Right lobe of liver (tissue), 4 donors: ENCODE data around the gene C1R.

Source experiments
- POLR2A ChIP-seq: fragments of 450-650 bp; IDR thresholded peaks from one replicate; pipeline ENCODE4 v1.6.1; 2017; ENCODE audit warnings: antibody characterized with exemption, mild to moderate bottlenecking
- TF ChIP-seq, protein P1 (sequence below), 4 donors: fragments of 200-600 bp in 3 of 4; fragments of 450-650 bp in 1 of 4; IDR thresholded peaks; one replicate each; pipeline versions ENCODE4 v1.5.1 to v1.8.0; 2016 to 2022; ENCODE audit warnings: antibody characterized with exemption in 4 of 4, mild to moderate bottlenecking in 2 of 4
- donor health status: DM: no; HTN: no; CAD: no.
- donor health status: DM: no; HTN: no; CAD: no.
- donor health status: DM: no; HTN: yes; CAD: no.

GRCh38 chr12:7069386-7069785 is 22.9 kb downstream of the C1R start:
- TF ChIP-seq, protein P1, sequence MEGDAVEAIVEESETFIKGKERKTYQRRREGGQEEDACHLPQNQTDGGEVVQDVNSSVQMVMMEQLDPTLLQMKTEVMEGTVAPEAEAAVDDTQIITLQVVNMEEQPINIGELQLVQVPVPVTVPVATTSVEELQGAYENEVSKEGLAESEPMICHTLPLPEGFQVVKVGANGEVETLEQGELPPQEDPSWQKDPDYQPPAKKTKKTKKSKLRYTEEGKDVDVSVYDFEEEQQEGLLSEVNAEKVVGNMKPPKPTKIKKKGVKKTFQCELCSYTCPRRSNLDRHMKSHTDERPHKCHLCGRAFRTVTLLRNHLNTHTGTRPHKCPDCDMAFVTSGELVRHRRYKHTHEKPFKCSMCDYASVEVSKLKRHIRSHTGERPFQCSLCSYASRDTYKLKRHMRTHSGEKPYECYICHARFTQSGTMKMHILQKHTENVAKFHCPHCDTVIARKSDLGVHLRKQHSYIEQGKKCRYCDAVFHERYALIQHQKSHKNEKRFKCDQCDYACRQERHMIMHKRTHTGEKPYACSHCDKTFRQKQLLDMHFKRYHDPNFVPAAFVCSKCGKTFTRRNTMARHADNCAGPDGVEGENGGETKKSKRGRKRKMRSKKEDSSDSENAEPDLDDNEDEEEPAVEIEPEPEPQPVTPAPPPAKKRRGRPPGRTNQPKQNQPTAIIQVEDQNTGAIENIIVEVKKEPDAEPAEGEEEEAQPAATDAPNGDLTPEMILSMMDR (IDR thresholded peaks at IDR 0.05), result no peak
- no peak for TF ChIP-seq POLR2A
